HG02970 (cell line): ENCODE measurements around the gene NRDE2.
"Not testable (repeated sequence)": the region's sequence is repeated elsewhere in the genome, so short reads cannot be mapped to it uniquely, and the experiment has no call there.

Experiments
- ATAC-seq: cut with Tn5 transposase; IDR thresholded peaks from one replicate; pipeline ENCODE4 v1.9.1; 2021; ENCODE audit warnings: mild to moderate bottlenecking, moderate library complexity, moderate number of reproducible peaks; ENCODE audit not compliant: unreplicated experiment, low FRiP score

NRDE2 gene

DNA sequence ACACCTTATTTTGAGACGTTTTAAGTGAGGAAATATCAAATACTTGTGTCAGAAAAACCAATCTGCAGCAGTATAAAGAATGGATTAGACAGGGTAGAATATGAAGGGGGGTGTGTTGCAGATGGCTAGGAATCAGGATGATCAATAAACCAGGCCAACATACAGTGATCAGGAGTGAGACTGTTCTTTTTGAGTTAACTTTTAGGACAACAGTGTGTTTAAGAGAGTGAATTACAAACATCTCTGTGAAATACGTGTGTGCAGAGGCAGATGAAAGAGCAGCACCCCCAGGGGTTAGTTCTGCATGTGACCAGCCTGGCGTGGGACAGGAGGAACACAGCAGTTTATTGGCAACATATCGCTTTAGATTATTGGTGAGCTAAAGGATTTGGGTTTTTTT, 10.6 kb upstream of the NRDE2 start:
- ATAC-seq, result no peak

- no peak for ATAC-seq
Measured at GRCh38 chr14:90341784-90342183, 10.0 kb upstream of the NRDE2 start.

GRCh38 chr14:90341232-90341631, 9.5 kb upstream of the NRDE2 start:
- not testable (repeated sequence) for ATAC-seq

GRCh38 chr14:90336985-90337384, 5.2 kb upstream of the NRDE2 start:
- ATAC-seq, result no peak

DNA sequence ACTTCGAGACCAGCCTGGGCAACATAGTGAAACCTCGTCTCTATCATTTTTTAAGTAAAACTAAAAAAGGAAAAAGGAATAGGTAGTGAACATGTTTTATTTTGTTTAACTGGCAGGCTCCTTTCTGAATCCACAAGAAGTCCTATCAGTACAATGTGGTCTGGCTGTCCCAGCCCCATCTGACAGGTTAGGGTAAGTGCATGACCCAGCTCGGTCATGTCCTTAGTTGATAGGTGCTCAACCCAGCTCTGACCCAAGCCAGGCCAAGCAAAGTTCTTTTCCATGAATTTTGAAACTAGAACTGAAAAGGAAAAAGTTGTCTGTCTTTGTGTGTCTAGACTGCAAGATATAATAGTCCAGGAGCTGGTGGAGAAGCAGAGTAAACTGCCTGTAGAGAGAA, 4.7 kb upstream of the NRDE2 start:
- ATAC-seq, result no peak

DNA sequence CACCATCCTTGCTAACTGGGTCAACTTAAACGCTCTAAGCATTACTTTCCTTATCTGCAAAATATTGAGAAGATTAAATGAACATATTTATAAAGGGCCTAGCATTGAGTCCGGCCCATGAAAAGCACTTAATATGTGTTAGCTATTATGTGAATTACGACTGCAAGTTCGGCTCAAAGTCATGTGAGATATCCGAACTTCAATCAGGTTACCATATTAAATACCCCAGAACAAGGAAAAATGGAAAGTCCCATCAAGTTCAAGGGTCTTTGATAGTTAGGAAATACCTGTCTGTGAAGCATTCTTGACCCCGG, 487 bp upstream of the NRDE2 start:
- ATAC-seq, result no peak

GRCh38 chr14:90330203-90331196, 1.2 kb downstream of the NRDE2 start:
- ATAC-seq, result no peak

GRCh38 chr14:90321891-90322290, 9.8 kb downstream of the NRDE2 start:
- no peak for ATAC-seq

DNA sequence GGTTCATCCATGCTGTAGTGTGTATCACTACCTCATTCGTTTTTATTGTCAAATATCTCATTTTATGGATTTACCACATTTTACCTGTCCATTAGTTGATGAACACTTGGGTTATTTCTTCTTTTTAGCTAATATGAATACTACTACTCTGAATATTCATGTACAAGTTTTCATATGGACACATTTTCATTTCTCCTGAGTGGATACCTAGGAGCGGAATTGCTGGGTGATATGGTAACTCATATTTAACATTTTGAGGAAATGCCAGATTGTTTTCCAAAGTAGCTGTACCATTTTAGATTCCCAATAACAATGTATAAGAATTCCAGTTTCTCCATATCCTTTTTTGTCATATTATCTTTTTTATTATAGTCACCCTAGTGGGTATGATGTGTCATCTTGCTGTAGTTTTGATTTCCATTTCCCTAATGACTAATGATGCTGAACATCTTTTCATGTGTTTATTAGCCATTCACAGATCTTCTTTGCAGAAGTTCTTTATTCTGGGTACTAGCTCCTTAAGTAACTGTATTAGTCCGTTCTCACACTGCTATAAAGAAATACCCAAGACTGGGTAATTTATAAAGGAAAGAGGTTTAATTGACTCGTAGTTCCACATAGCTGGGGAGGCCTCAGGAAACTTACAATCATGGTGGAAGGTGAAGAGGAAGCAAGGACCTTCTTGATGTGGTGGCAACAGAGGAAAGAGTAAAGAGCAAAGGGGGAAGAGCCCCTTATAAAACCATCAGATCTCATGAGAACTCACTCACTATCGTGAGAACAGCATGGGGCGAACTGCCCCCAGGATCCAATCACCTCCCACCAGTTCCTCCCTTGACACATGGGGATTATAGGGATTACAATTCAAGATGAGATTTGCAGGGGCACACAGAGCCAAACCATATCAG, 11.9 kb downstream of the NRDE2 start:
- ATAC-seq, result no peak

DNA sequence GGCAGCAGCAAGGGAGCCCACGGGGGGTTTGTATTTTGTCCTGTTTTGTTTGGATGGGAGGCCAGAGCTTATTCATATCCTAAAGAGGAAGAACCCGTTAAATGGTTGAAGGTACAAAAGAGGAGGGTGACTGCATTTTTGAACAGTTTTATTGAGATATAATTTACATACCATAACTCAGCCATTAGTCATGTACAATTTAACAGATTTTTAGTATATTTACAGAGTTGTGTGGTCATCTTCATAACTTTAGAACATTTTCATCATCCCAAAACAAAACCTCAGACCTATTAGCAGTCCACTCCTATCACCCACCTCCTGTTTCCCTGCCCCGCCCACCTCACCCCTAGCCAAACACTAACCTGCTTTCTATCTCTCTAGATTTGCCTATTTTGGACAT, 12.6 kb downstream of the NRDE2 start:
- no peak for ATAC-seq

DNA sequence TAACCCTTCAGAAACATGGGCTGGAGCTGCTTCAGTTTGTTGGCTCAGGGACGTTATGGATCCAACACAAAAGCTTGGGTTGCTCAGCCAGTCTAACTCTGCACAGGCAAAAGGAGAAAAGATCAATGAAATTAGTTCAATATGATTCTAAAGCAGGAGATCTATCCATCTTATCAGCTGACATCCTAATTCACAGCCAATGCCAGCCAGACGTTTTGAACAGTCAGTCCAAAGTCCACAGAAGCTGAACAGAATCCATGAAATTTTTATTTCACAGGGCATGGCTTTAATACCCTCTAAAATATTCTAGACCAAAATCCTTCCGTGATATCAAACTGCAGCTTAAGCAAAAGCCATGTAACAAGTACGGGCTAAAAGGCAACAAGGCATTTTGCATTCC, 13.7 kb downstream of the NRDE2 start:
- ATAC-seq, result no peak

- ATAC-seq, result no peak
Measured at GRCh38 chr14:90317286-90317685, 14.5 kb downstream of the NRDE2 start.

- no peak for ATAC-seq
Measured at GRCh38 chr14:90308561-90308960, 23.2 kb downstream of the NRDE2 start.

DNA sequence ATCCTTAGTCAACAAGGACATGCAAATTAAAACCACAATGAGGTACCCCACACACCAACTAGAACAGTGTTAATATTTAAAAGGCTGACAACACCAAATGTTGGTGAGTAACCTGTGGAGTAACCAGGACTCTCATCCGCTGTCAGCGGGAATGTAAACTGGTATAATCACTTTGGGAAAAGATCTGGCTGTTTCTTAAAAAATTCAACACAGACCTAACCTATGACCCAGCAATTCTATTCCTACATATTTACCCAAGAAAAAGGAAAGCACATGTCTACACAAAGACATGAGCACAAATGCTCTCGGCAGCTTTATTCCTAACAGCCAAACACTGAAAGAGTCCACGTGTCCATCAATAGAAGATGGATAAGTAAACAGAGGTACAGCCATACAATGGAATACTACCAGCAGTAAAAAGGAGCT, 26.6 kb downstream of the NRDE2 start:
- no peak for ATAC-seq

DNA sequence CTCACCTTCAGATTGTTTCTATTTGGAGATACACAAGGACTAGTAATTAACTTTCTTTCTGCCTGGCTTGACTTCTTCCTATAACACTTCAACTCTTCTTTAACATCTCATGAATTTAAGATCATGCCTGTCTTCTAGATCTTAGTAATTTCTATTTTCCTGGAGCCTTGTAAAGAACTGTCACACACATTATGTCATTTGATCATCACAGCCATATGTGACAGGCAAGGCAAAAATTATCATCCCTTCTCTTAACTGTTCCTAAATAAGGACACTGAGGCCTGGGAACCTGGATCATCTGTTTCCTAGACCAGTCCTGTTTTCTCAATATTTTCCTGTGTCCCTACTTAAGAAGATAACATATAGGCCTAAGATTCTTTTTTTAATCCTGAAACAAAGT, 27.2 kb downstream of the NRDE2 start:
- ATAC-seq, result no peak

- ATAC-seq, result no peak
Measured at GRCh38 chr14:90303473-90303872, 28.3 kb downstream of the NRDE2 start.

DNA sequence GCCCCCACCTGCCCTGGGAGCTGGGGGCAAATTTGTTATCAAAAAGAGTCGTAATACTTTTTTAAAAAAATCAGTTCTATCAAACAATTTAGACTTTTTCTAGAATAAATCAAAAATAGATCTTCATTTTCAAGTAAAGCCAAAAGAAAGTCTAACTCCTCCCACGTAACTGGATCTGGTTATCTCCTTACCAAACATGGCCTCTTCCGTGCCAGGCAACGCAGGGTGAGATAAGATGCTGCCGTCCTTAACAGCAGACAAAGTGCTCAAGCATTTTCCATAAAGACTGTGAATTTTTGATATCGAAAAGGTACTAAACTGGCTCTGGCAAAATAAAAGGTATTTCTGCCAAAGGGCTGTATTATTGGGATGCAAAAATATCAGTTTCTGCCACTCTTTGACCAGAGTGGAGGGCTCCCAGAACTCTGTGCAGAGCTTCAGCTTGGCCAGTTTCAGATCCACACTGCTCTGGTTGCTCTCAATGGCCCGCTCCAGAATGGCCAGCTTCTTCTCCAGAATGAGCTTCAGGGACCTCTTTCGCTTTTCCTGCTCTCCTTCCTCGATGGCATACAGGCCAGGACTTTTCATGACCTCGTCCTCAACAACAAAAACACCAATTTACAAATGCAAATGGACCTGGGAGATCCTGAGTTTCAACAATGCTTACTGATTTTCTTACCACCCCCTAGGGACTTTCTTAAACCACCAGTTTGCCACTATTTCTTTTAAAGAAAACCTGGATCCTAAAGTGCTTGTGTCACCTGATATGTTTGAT, 29.0 kb downstream of the NRDE2 start:
- ATAC-seq, result no peak

DNA sequence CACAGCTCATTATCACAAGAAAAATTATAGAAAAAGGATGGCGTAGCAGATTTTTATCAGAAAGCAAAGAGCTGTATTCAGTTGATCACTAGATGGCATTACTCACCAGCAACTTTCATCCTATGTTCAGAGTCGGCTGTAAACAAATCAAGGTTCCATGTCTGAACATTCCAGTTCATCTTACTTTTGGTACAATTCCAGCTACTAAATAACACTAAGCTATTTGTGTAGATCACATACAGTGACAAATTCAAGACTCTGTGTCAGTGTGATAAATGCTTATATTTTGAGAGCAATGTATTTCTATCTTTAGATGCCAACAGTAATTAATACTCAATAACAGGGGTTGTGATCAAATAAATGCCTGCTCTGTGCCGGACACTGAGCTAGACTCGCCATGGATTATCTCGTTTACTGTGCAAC, 30.1 kb downstream of the NRDE2 start:
- no peak for ATAC-seq

- ATAC-seq, result no peak
Measured at GRCh38 chr14:90301122-90301521, 30.6 kb downstream of the NRDE2 start.

- no peak for ATAC-seq
Measured at GRCh38 chr14:90300611-90301047, 31.1 kb downstream of the NRDE2 start.

GRCh38 chr14:90299408-90299807, 32.3 kb downstream of the NRDE2 start:
- ATAC-seq, result no peak
